GM23248 (cell line): ENCODE results near the gene MACROD2.

Source experiments
- EZH2 ChIP-seq: fragments of 200-600 bp; sonication (generic); IDR thresholded peaks from 2 replicates; pipeline ENCODE4 v1.6.1; 2018; ENCODE audit warnings: antibody characterized with exemption, mild to moderate bottlenecking; ENCODE audit not compliant: insufficient read depth, poor library complexity, severe bottlenecking
- EZH2phosphoT487 ChIP-seq: fragments of 200-600 bp; sonication (generic); IDR thresholded peaks from 2 replicates; pipeline ENCODE4 v1.6.1; 2018; ENCODE audit warnings: antibody characterized with exemption, moderate library complexity, mild to moderate bottlenecking, low read depth; ENCODE audit not compliant: insufficient read depth

- no peak for TF ChIP-seq EZH2
- no peak for TF ChIP-seq EZH2phosphoT487
Measured at GRCh38 chr20:15158533-15158932, 1163.2 kb downstream of the MACROD2 start.
